ENCODE data around the gene RSRC2.
"Not testable (repeated sequence)": the region's sequence is repeated elsewhere in the genome, so short reads cannot be mapped to it uniquely, and the experiment has no call there.

- not testable (repeated sequence) for TF ChIP-seq CTCF (IDR thresholded peaks at IDR 0.05; ENCODE audit: low read depth, low read length); POLR2A (IDR thresholded peaks at IDR 0.05; ENCODE audit: extremely low read depth, insufficient read length); MAX (IDR thresholded peaks at IDR 0.05; ENCODE audit: low read depth, low read length)
Measured at GRCh38 chr12:122487807-122488206, 38.9 kb downstream of the RSRC2 start.
